IMR-90 (cell line): ENCODE results near the gene GPATCH8. TPM values are rescaled to one million over a fixed set of nuclear protein-coding genes. Genes with fewer than 3 reads are reported as not detected.

Experiments used
- ATAC-seq: fragments of 200-7000 bp; cut with Tn5 transposase; 2 replicates; pipeline ENCODE4 v1.9.1; 2020; ENCODE audit warnings: low read depth, mild to moderate bottlenecking, moderate library complexity
- BruUV-seq: library from RNA; stranded (reverse); fragments of 400-500 nt; replicated peaks from 2 replicates; lab custom pipeline; 2021; lab: Mats Ljungman, UMichigan
- CTCF ChIA-PET: fragments of 300-600 bp; formaldehyde crosslinking; extraction: SDS; loops from one replicate; lab custom pipeline; 2021; ENCODE audit warnings: antibody characterized with exemption; lab: Yijun Ruan, JAX
- POLR2A ChIA-PET: fragments of 300-600 bp; sonication (Branson Sonifier 250); formaldehyde crosslinking; loops from one replicate; lab custom pipeline; 2022; ENCODE audit warnings: antibody characterized with exemption; ENCODE audit not compliant: unreplicated experiment; lab: Charles Lee
- DNase-seq: peaks from one replicate; pipeline ENCODE4 v3.0.0; 2013
- H2AFZ ChIP-seq: replicated peaks from 2 replicates; pipeline ENCODE3; 2013; ENCODE audit warnings: low read length, mild to moderate bottlenecking; ENCODE audit not compliant: poor library complexity
- H2AK5ac ChIP-seq: 2 replicates; pipeline ENCODE4 v1.6.1; 2013; ENCODE audit warnings: low read depth, low read length, inconsistent platforms
- H2AK9ac ChIP-seq: replicated peaks from 2 replicates; pipeline ENCODE3; 2013; ENCODE audit warnings: mild to moderate bottlenecking, low read depth, low read length, moderate library complexity; ENCODE audit not compliant: poor library complexity
- H2BK120ac ChIP-seq: 2 replicates; pipeline ENCODE4 v1.6.1; 2013; ENCODE audit warnings: low read depth, low read length, inconsistent platforms
- H2BK15ac ChIP-seq: 3 replicates; pipeline ENCODE4 v1.6.1; 2013; ENCODE audit warnings: low read depth, low read length, inconsistent platforms
- H2BK20ac ChIP-seq: 2 replicates; pipeline ENCODE4 v1.6.1; 2013; ENCODE audit warnings: low read depth, mild to moderate bottlenecking, inconsistent platforms, low read length, moderate library complexity
- H2BK5ac ChIP-seq: 2 replicates; pipeline ENCODE4 v1.6.1; 2013; ENCODE audit warnings: mild to moderate bottlenecking, low read depth, low read length, inconsistent platforms; ENCODE audit not compliant: poor library complexity, severe bottlenecking
- H3K14ac ChIP-seq: replicated peaks from 2 replicates; pipeline ENCODE4 v1.6.1; 2013; ENCODE audit warnings: low read depth, low read length, inconsistent platforms
- H3K18ac ChIP-seq: 2 replicates; pipeline ENCODE4 v1.6.1; 2013; ENCODE audit warnings: low read depth, low read length, control low read depth
- H3K23ac ChIP-seq: 2 replicates; pipeline ENCODE4 v1.6.1; 2013; ENCODE audit warnings: low read depth, low read length, inconsistent platforms
- H3K27ac ChIP-seq: 2 replicates; pipeline ENCODE4 v1.5.1; 2013; ENCODE audit warnings: mild to moderate bottlenecking, control low read depth, low read length; ENCODE audit not compliant: insufficient read depth
- H3K27me3 ChIP-seq: 2 replicates; pipeline ENCODE4 v1.6.1; 2013; ENCODE audit warnings: low read length; ENCODE audit not compliant: control insufficient read depth, insufficient read depth
- H3K36me3 ChIP-seq: 2 replicates; pipeline ENCODE4 v1.6.1; 2013; ENCODE audit warnings: low read length, mixed read lengths; ENCODE audit not compliant: control insufficient read depth, insufficient read depth
- H3K4ac ChIP-seq: 2 replicates; pipeline ENCODE4 v1.6.1; 2013; ENCODE audit warnings: low read depth, low read length, inconsistent platforms
- H3K4me1 ChIP-seq: 2 replicates; pipeline ENCODE4 v1.6.1; 2013; ENCODE audit warnings: low read length, mixed read lengths; ENCODE audit not compliant: control insufficient read depth, insufficient read depth
- H3K4me2 ChIP-seq: 2 replicates; pipeline ENCODE4 v1.6.1; 2013; ENCODE audit warnings: low read depth, mild to moderate bottlenecking, control low read depth, low read length, moderate library complexity
- H3K4me3 ChIP-seq: 2 replicates; pipeline ENCODE4 v1.5.1; 2013; ENCODE audit warnings: low read depth, mild to moderate bottlenecking, control low read depth, low read length, moderate library complexity; ENCODE audit not compliant: insufficient read depth
- H3K56ac ChIP-seq: 2 replicates; pipeline ENCODE4 v1.6.1; 2013; ENCODE audit warnings: low read length, inconsistent platforms; ENCODE audit not compliant: insufficient read depth; ENCODE audit errors: extremely low read depth
- H3K79me1 ChIP-seq, 2 experiments: 2 replicates each; pipeline ENCODE4 v1.6.1; 2013; ENCODE audit warnings: low read length in 2 of 2, inconsistent platforms in 1 of 2, low read depth in 1 of 2
- H3K9ac ChIP-seq: 2 replicates; pipeline ENCODE4 v1.6.1; 2013; ENCODE audit warnings: low read depth, low read length, control low read depth
- H3K9me1 ChIP-seq: 2 replicates; pipeline ENCODE4 v1.6.1; 2013; ENCODE audit warnings: low read length, inconsistent platforms; ENCODE audit not compliant: insufficient read depth
- H3K9me3 ChIP-seq: 2 replicates; pipeline ENCODE4 v1.6.1; 2013; ENCODE audit warnings: low read length; ENCODE audit not compliant: control insufficient read depth, insufficient read depth
- H4K20me1 ChIP-seq: 2 replicates; pipeline ENCODE4 v1.6.1; 2013; ENCODE audit warnings: low read length, inconsistent platforms; ENCODE audit not compliant: insufficient read depth
- H4K5ac ChIP-seq: 2 replicates; pipeline ENCODE4 v1.6.1; 2013; ENCODE audit warnings: mild to moderate bottlenecking, low read depth, low read length, control low read depth
- H4K8ac ChIP-seq, 2 experiments: 2 replicates each; pipeline ENCODE4 v1.6.1; 2013; ENCODE audit warnings: low read depth in 2 of 2, low read length in 2 of 2, control low read depth in 1 of 2, inconsistent platforms in 1 of 2
- H4K91ac ChIP-seq: 2 replicates; pipeline ENCODE4 v1.6.1; 2013; ENCODE audit warnings: low read depth, low read length, inconsistent platforms; ENCODE audit not compliant: insufficient read depth
- CEBPB ChIP-seq: IDR thresholded peaks from 2 replicates; pipeline ENCODE4 v1.6.1; 2012; ENCODE audit warnings: low read depth, low read length, improper control_type of control experiment
- MAFK ChIP-seq: IDR thresholded peaks from 2 replicates; pipeline ENCODE4 v1.6.1; 2012; ENCODE audit warnings: low read depth, low read length, improper control_type of control experiment
- MXI1 ChIP-seq: IDR thresholded peaks from 2 replicates; pipeline ENCODE4 v1.6.1; 2012; ENCODE audit warnings: low read depth, mild to moderate bottlenecking, low read length, moderate library complexity, borderline replicate concordance
- NFE2L2 ChIP-seq: fragments of 150-350 bp; IDR thresholded peaks from 2 replicates; pipeline ENCODE4 v1.6.1; 2016; ENCODE audit warnings: low read depth, mild to moderate bottlenecking, low read length
- POLR2A ChIP-seq: IDR thresholded peaks from 2 replicates; pipeline ENCODE4 v1.6.1; 2012; ENCODE audit warnings: mild to moderate bottlenecking, low read depth, low read length
- RFX5 ChIP-seq: IDR thresholded peaks from 2 replicates; pipeline ENCODE4 v1.8.0; 2012; ENCODE audit warnings: low read depth, mild to moderate bottlenecking, low read length, moderate library complexity
- WGBS, 2 experiments: methylation state at CpG; one replicate each; pipeline versions ENCODE4 v1.1.5 to v1.1.7; 2013; ENCODE audit warnings: missing lambda C conversion rate in 2 of 2; ENCODE audit not compliant: insufficient read length in 1 of 2; ENCODE audit errors: extremely low coverage in 2 of 2; 5-methylcytosine and 5-hydroxymethylcytosine counted together
- dilution Hi-C: fragments of 300-500 bp; cut with HindIII; formaldehyde crosslinking; loops from one replicate; pipeline ENCODE4 v1.14.3; 2018; ENCODE audit warnings: low sequenced_read_pairs; ENCODE audit not compliant: unreplicated experiment
- in situ Hi-C: fragments of 300-500 bp; cut with MboI; formaldehyde crosslinking; loops from 3 replicates; pipeline ENCODE4 v1.14.3; 2019; ENCODE audit warnings: low sequenced_read_pairs, inconsistent platforms, mixed read lengths
- intact Hi-C: fragments of 100-400 bp; cut with micrococcal nuclease; formaldehyde crosslinking; loops from 2 replicates; pipeline ENCODE4 v1.10.0; 2022
- polyA plus RNA-seq, 3 experiments: library from polyadenylated mRNA; depleted of rRNA; stranded (reverse); fragments of >200 nt; gene quantifications; 2 replicates each; pipeline ENCODE4 v1.2.3, GENCODE V29; 2012; ENCODE audit warnings: low replicate concordance in 1 of 3
- total RNA-seq: library from RNA; depleted of rRNA; stranded (reverse); fragments of >200 nt; gene quantifications from 2 replicates; pipeline ENCODE4 v1.2.3, GENCODE V29; 2012
- TF ChIP-seq, protein P1 (sequence below): fragments of 150-350 bp; IDR thresholded peaks from 2 replicates; pipeline ENCODE4 v1.6.1; 2016; ENCODE audit warnings: low read depth, mild to moderate bottlenecking, low read length, moderate library complexity, borderline replicate concordance

GPATCH8 gene
- total and polyA plus RNA-seq, 2 of the 4 experiments (the other 2 are of a cell fraction): 8.8 to 13.2 TPM

DNA sequence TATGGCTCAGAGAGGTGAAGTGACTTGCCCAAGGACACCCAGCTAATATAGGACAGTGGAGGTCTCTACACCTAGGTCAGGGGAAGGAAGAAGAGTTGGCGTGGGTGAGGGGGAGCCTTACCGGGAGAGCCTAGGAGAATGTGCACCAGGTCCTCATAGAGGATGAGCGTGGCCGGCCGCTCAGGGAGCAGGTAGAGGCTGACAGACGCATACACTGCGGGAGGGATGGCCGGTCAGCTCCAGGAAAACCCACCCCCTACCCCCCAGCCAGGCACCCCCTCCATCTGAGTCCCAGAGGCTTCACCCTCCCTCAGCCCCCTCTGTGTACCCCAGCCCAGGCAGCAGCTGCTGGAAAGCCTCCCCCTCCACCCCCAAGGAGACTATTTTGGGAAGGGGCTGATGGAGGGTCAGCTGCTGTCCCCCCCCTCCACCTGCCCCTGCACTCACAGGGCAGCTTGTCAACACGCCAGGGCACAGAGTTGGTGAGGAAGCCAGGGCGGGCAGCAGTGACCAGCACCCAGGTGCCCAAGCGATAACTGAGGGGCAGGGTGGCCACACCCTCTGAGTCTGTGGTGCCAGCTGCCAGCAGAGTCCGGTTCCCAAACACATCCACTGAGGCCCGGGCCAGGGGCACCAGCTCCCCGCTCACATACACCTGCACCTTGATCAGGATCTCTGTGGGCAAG lies 143.6 kb downstream of the GPATCH8 start:
- BruUV-seq: no TSS peak
- intact Hi-C loops: loop anchor here (1.0 kb wide), 1 partner anchor 164 kb away; no protein-coding TSS in a partner anchor
- Histone ChIP-seq H2AFZ (no peak overlapping the region), H4K5ac (no peak overlapping the region), H3K18ac (no peak overlapping the region), H3K27me3 (no peaks in the 10 kb centered on the region), H2AK5ac (no peak overlapping the region), H3K56ac (no peak overlapping the region), H2BK120ac (no peak overlapping the region), H3K23ac (no peak overlapping the region), H3K36me3 (peaks cover 11% of the 10 kb centered on the region; the same call in 1 of the 2 replicates), H2BK15ac (no peak overlapping the region), H4K8ac (no peak overlapping the region), H3K9me1 (peaks cover 8% of the 10 kb centered on the region; the same call in 1 of the 2 replicates), H3K9me3 (no peaks in the 10 kb centered on the region), H4K20me1 (peaks cover 11% of the 10 kb centered on the region), H3K4me1 (peaks cover 15% of the 10 kb centered on the region), H3K14ac (no peak overlapping the region), H3K9ac (no peak overlapping the region), H3K4ac (no peak overlapping the region), H2BK5ac (no peak overlapping the region), H2BK20ac (no peak overlapping the region), H3K27ac (no peak overlapping the region), H4K91ac (no peak overlapping the region), H3K4me3 (no peak overlapping the region), H3K79me1 (peaks cover 4 to 28% of the 10 kb centered on the region in 2 experiments; a peak in 2 of 4 replicates), H3K4me2 (no peak overlapping the region), H2AK9ac (no peak overlapping the region)
- 100% methylated on average over 3 of the region's 14 CpGs; no CpG with 5 or more reads in 1 of the 2 experiments for WGBS, 2 experiments
- TF ChIP-seq MAFK (no peak), CEBPB (no peak), MXI1 (no peak), NFE2L2 (no peak), RFX5 (no peak), POLR2A (no peak)
- TF ChIP-seq, protein P1, sequence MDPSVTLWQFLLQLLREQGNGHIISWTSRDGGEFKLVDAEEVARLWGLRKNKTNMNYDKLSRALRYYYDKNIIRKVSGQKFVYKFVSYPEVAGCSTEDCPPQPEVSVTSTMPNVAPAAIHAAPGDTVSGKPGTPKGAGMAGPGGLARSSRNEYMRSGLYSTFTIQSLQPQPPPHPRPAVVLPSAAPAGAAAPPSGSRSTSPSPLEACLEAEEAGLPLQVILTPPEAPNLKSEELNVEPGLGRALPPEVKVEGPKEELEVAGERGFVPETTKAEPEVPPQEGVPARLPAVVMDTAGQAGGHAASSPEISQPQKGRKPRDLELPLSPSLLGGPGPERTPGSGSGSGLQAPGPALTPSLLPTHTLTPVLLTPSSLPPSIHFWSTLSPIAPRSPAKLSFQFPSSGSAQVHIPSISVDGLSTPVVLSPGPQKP: no peak
- ATAC-seq: no peak
- in situ Hi-C loops: no loop called here
- DNase-seq: no peak
- ChIA-PET CTCF (interaction anchor here (0.8 kb wide), 1 partner anchor 138 kb away, joined by 3 read pairs; no protein-coding TSS in a partner anchor), POLR2A (no interaction called here)
- dilution Hi-C loops: no loop called here
